CD4-positive, alpha-beta T cell treated with Interleukin-4 for 4 hours (primary cell): ENCODE data around the gene SOAT1.
"Not testable (repeated sequence)": the region's sequence is repeated elsewhere in the genome, so short reads cannot be mapped to it uniquely, and the experiment has no call there.

Experiments
- DNase-seq: peaks from one replicate; pipeline ENCODE4 v3.0.0-alpha.2; 2020

Gene SOAT1

DNA sequence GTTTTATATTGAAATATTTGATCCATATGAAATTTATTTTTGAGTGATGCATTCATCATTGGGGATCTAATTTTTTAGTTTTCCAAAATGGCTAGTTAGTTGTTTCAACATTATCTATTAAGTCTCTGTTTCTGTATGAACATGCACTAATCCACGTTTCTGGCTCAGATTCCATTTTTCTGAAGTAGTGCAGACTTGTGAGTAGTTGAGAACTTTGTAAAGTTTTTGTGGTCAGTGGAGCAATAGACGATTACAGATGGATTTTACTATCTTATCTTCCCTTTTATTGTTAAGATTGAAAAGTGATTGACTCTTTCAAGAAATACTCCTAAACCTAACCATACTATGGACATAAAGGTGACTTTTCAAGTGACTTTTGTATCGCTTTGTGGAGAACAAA is 16.7 kb downstream of the SOAT1 start:
- DNase-seq, result no peak

DNA sequence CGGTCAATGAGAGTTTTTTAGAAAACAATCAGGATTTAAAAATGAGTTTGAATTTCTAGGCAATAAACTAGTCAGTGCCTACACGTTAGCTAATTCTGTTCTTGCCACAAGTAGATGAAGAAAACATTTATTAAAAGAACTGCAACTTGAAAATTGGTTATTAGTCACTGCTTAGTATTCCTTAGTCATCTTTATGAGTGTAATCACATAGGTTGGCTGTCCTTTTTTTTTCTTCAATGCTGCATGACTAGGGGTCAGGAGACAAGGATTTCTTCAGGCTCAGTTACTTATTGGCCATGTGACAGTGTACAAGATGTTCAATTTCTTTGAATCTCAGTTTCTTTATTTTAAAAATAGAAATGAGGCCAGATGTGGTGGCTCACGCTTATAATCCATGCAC is 17.1 kb downstream of the SOAT1 start:
- no peak for DNase-seq

DNA sequence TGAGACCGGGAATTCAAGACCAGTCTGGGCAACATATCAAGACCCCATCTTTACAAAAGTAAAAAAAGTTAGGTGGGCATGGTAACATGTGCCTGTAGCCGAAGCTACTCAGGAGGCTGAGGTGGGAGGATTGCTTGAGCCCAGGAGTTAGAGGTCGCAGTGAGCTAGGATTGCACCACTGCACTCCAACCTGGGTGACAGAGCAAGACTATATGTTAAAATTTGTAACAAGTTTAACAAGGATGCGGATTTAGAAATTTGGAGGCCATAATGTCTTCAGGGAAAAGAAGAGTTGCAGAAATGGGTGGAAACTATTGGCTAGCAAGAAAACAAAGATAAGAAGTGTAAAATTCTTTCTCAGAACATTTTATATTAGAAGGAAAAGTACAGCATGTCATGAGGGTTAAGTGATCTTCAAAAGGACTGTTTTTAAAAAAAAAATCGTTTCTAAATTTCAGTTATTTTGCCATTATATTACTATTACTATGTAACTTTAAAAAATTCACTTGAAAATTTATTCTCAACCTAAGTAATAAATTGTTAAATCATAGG is 17.6 kb downstream of the SOAT1 start:
- DNase-seq, result no peak

DNA sequence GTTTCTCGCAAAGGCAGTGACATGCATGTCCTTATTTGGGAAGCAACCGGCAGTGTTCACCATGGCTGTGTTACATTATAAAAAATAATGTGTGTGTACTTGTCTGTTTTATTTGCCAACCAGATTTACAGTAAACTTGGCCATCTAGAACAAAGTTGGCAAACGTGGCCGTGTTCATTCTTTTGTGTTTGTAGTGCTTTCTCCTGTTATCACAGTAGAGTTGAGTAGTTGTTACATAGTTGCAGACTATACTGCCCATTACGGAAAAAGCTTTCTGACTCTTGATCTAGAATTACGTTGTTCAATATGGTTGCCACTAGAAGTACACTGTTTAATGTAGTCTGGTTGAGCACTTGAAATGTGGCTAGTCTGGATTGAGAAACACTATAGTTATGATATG is 19.4 kb downstream of the SOAT1 start:
- DNase-seq, result no peak

DNA sequence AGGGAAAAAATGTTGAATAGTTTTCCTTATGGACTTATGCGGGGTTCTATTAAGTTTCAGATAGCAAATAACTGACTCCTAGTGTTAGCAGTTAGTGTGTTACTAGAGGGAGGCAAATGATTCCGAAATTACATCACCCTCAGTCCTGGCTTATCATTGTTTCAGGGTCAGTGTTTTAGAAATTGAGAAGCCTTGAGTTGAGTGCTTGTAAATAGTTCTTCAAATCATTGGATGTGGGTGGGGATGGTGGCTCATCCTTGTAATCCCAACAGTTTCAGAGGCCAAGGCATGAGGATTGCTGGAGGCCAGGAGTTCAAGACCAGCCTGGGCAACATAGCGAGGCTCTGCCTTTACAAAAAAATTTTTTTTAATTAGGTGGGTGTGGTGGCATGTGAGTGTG is 21.3 kb downstream of the SOAT1 start:
- DNase-seq, result no peak

DNA sequence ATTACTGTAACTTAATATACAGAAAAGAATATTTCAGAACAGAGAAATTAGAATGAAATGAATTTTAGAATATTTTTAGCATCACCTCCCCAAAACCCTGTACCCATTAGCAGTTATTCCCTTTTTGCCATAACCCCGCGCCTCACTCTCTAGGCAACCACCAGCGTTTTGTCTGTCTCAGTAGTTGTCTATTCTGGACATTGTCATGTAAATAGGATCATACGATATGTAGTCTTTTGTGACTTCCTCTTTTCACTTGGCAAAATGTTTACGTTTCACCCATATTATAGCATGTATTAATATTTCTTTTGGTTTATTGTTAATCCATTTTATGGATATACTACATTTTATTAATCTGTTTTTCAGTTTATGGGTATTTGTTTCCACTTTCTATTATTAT is 24.9 kb downstream of the SOAT1 start:
- no peak for DNase-seq

DNA sequence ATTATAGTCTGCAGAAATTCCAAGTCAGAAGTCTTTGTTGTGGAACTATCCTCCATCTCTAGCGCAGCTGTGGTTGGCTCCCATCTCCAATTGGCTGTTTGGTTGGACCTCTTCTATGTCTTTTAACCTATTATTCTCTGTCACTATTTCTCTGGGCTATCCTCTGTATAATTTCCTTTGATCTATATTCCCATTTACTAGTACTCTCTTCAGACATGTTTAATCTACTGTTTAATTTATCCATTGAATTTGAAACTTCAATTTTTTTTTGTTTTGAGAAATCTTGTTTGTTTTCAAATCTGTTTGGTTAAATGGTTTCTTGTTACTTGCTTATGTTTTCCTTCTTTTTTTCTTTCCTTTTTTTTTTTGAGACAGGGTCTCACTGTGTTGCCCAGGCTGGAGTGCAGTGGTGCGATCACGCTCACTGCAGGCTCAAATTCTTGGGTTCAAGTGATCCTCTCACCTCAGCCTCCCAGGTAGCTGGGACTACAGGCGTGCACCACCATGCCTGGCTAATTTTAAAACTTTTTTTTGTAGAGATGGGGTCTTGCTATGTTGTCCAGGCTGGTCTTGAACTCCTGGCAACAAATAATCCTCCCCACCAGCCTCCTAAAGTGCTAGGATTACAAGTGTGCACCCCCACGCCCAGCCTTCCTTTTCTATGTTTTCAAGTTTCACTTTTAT is 28.1 kb downstream of the SOAT1 start:
- no peak for DNase-seq

DNA sequence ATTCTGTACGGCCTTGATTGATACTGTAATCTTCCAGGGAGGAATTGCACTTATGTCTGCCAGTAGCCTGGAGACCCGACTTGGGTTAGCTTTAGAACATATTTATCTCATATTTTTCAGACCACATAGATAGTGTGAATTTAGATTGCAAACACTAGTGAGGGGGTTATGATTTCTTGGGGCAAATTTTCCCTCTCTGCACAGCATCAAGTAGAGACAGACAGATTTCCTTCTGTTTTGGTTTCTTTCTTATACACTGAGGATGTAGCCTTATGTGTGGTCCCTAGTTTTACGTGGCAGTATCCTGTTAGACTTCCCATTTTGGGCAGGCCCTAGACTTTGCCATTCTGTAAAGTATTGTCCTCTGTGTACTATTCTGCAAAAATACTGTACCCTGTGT is 29.0 kb downstream of the SOAT1 start:
- DNase-seq, result no peak

DNA sequence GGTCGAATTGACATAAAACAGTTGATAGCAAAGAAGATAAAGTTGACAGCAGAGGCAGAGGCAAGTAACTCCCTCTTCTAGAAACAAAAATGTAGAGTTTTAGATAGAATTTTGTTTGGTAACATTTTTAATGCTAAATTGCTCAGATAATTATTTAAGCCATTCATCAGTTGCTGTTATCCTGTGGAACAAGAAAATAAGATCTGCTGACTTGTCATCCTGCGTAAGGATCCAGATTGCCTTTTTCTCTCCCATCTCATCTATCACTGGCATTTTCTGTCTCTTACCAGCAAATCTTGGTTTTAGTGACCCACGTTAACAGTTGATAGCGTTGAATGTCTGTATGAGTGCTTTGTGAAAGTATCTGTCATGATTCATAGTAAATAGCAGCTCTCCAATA is 29.8 kb downstream of the SOAT1 start:
- no peak for DNase-seq

DNA sequence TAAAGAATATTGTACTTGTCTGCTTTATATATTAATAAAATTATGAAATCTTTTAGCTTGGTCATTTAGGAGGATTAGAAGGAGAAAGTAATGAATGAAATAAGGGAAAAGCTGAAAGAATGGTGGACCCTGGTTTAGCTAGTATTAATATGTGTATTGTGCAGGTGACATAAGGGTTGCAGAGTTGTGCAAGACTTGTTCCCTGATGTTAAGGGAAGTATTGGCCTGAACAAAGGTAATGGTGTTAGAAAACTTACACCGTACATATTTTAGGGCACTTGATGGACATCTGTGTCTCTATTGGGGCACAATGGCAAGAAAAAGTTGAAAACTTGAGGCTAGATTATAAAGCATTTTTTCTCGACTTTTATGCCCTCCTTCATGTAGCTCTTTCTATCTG is 32.2 kb downstream of the SOAT1 start:
- no peak for DNase-seq

DNA sequence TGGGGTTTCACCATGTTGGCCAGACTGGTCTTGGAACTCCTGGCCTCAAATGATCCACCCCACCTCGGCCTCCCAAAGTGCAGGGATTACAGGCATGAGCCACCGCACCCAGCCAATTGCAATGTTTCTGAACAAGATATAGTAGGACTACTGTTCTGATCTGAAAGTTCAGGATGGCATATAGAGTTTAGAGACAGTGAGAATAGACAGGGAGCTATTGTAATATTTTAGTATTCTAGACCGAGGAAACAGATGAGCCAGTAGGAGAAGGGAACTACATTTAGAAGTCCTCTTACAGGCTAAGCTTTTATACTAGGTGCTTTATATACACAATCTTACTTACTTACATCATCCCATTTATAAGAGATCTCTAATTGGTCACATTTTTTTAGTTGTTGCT is 33.1 kb downstream of the SOAT1 start:
- no peak for DNase-seq

DNA sequence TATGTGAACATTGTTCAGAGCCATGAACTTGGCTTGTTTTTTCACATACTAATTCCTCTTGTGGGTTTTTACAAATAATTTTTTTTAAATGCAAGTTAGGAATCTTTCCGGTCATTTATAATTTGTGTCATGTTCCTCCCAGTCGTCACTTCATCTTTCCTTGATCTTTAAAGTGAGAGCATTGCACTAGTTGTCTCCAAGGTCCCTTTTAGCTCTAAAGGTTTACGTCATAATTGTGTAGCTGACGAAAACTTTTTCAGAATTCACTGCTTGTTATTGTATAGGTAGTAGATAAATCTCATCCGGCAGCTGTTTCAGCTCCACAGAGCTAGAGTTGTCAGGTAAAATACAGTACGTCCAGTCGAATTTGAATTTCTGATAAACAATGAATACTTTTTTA is 33.6 kb downstream of the SOAT1 start:
- DNase-seq, result no peak

DNA sequence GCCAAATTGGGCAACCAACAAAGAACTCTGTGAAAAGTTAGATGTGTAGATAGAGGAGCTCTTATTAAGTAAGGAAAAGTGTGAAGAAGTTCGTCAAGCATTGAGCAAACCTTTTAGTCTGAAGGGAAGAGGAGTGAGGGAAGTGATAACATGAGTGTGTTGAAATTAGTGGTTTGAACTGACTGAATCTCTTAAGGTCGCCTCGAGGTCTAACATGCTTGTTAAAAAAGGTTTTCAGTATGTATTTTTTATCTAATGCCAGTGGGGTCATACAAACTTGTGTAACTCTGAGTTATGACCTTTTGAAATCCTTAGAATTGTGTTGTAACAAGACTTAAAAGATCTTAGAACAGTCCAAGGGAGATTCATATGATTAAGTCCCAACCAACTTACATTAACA is 34.1 kb downstream of the SOAT1 start:
- no peak for DNase-seq

DNA sequence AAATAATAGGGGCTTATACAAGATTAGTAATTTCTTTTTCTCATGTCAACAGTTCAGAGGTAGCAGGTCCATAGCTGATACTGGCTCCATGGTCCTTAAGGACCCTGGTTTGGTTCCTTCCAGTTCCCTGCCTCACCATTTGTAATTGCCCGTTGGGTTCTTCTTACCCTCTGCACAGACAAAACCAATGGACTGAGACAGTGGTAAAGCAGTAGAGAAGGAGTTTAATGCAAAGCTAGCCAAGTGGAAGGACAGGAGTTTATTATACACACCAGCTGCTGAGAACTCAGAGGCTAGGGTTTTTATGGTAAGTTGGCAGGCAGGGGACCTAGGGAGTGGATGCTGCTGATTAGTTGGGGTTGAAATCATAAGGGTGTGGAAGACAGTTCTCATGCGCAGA is 36.3 kb downstream of the SOAT1 start:
- DNase-seq, result no peak

DNA sequence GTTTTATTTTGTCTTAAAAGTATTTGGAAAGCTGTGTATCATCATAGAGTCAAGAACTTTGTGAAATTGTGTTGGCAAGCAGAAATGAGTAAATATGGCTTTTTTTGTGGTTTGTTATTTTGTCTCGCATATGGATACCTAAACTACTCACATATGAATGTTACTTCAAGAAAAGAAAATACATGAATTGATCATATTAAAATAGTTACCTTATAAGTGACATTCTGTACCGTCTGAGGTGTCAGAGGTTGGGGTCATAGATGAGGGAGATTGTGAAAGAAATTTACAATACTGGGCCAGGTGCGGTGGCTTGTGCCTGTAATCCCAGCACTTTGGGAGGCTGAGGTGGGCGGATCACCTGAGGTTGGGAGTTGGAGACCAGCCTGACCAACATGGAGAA is 40.8 kb downstream of the SOAT1 start:
- DNase-seq, result no peak

DNA sequence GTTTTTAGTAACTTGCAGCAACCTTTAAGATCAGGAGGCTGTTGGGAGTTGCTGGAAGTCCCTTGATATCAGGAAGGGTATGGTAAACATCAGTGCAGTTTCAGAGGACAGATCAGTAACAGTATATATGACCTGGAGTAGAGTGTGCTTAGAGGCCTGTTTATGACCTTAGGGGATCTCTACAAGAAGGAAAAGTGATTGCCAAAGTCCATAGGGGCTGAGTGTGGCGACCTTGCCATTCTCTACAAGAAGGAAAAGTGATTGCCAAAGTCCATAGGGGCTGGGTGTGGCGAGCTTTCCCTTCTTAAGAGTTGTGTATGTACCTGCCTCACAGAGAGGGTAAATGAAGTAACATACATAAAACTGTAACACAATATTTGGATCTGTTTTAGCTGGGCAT is 43.7 kb downstream of the SOAT1 start:
- no peak for DNase-seq

DNA sequence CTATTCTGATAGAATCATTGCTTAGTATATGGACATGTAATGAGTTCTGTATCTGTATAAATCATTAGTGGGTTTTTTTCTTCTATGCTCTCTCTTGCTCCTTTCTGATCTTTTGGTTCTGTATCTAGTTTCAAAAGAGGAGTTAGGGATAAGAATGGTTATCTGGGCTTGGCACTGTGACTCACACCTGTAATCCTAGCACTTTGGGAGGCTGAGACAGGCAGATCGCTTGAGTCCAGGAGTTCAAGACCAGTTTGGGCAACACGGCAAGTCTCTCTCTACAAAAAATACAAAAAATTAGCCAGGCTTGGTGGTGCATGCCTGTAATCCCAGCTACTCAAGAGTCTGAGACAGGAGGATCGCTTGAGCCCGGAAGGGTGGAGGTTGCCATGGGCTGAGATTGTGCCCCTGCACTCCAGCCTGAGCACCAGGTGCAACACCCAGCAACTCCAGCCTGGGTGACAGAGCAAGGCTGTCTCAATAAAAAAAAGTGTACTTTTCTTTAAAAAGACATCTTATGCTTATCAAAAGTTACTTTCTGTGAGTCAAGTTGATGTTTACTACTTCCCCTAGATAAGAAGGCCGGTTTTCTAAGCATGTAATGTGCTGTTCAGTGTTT is 44.5 kb downstream of the SOAT1 start:
- DNase-seq, result no peak

DNA sequence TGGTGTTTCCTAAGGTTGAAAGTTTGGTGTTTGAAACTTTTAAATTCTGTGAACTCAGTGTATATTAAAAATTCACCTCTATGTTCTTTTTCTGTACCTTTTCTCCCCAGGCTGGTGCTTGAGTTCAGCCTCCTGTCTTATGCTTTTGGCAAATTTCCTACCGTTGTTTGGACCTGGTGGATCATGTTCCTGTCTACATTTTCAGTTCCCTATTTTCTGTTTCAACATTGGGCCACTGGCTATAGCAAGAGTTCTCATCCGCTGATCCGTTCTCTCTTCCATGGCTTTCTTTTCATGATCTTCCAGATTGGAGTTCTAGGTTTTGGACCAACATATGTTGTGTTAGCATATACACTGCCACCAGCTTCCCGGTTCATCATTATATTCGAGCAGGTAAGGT is 47.3 kb downstream of the SOAT1 start:
- no peak for DNase-seq

DNA sequence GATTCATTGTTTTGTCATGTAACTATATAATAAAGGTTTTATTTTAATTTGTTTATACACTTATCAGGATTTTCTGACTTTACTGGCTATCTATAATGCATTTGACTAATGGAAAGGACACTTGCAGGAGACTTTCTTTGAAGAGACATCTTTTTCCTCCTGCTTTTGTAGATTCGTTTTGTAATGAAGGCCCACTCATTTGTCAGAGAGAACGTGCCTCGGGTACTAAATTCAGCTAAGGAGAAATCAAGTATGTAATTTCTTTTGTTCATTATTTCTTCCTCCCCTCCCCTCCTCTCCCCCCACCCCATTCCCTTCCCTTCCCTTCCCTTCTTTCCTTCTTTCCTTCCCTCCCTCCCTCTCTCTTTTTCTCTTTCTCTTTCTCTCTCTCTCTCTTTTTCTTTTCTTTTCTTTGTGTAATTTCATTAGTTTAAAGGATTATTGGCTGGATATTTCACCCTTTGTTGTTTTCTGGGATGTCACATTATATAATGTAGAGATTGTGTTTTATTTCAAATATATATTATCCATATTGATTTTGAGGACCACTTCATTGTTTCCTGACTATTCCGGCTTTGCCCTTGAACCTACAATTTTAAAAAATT is 48.4 kb downstream of the SOAT1 start:
- DNase-seq, result no peak

DNA sequence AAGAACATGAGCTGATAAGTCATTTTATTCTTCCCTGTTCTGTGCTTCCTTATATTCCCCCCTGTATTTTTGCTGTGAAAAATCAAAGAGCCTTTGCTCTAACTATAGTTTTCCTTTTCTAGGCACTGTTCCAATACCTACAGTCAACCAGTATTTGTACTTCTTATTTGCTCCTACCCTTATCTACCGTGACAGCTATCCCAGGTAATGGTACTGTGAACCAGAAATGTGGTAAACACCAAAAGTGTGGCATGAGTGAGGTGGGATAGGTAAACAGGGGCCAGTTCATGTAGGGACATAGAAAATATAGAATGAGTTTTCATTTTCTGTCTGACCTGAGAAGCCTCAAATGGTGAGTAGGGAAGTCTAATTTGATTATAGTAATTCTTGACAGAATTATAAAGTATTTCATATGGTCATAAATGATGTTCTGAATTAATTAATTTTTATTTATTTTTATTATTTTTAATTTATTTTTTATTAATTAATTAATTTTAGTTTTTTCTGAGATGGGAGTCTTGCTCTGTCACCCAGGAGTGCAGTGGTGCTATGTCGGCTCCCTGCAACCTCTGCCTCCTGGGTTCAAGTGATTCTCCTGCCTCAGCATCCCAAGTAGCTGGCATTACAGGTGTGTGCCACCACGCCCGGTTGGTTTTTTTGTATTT is 49.3 kb downstream of the SOAT1 start:
- DNase-seq, result no peak

DNA sequence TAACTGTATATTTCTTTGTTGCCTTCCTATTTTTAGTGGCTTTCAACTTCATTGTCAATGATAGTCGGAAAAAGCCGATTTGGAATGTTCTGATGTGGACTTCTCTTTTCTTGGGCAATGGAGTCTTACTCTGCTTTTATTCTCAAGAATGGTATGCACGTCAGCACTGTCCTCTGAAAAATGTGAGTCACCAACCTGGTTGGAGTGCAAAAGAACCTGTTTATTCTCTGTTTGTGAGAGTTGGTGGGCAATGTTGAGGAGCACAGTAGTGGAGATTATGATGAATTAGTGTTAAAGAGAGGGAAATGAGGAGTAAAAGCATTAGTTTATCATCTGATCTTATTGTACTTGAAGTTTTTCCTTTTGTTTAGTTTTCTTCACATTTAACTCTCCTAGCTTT is 57.7 kb downstream of the SOAT1 start:
- DNase-seq, result no peak

DNA sequence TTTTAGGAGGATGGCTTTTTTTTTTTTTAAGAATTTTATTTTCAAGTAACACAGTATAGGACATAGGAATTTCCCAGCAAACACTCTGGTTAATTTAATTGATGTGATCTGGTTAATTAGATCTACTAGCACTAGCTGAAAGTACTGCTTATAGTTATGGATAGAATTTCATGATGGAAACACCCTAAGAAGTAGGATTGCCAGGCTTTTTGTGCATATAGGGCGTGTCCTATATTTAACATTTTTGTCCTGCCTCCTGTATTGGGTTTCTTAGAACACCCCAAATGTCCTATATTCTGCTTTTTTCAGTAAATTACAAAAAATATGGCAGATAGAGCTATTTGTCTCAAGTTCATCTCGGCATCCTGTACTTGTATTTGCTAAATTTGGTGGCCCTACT is 58.6 kb downstream of the SOAT1 start:
- no peak for DNase-seq

DNA sequence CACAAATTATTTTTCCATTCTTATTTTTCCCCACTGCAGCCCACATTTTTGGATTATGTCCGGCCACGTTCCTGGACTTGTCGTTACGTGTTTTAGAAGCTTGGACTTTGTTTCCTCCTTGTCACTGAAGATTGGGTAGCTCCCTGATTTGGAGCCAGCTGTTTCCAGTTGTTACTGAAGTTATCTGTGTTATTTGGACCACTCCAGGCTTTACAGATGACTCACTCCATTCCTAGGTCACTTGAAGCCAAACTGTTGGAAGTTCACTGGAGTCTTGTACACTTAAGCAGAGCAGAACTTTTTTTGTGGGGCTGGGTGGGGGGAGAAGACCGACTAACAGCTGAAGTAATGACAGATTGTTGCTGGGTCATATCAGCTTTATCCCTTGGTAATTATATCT is 59.9 kb downstream of the SOAT1 start:
- no peak for DNase-seq

DNA sequence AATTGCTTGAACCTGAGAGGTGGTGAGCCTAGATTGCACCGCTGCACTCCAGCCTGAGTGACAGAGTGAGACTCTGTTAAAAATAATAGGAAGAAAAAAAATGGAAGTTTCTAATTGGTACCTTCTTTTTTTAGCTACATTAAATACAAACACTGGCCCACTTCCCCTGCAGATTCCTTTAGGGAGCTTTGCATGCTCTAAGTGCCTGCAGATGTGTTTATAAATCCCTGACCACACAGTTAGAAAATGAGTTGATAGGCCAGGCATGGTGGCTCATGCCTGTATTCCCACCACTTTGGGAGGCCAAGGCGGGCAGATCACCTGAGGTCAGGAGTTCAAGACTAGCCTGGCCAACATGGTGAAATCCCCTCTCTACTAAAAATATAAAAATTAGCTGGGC is 68.0 kb downstream of the SOAT1 start:
- DNase-seq, result not testable (repeated sequence)
